ENCODE measurements around the gene TTC7B. TPM values are rescaled to one million over a fixed set of nuclear protein-coding genes. Genes with fewer than 3 reads are reported as not detected.

Gene TTC7B
- total and polyA plus RNA-seq, 9 of the 15 experiments (the other 6 are each of a cell fraction or from before 2014, with no cell fraction given): 2.2 to 77.2 (median 36.7) TPM

- Histone ChIP-seq H3K9ac (ENCODE audit: insufficient read depth in 1 of 2, low read depth in 2 of 2, low read length in 2 of 2) (peak overlapping the region in 1 of 2 experiments; percentile 58; a peak in 2 of 4 replicates), H3K4me1 (replicated peaks in 1 of 2; ENCODE audit: control insufficient read depth in 2 of 2, insufficient read depth in 2 of 2, low read length in 2 of 2) (peaks cover 12 to 18% of the 10 kb centered on the region in 2 experiments), H3K4me2 (ENCODE audit: insufficient read depth, low read length) (no peak overlapping the region), H3K27ac (ENCODE audit: extremely low read depth, low read depth, low read length) (no peak overlapping the region), H4K20me1 (replicated peaks; ENCODE audit: control insufficient read depth, insufficient read depth, low read length) (no peaks in the 10 kb centered on the region), H2AFZ (ENCODE audit: low read depth, low read length) (no peak overlapping the region), H3K9me1 (ENCODE audit: control insufficient read depth, insufficient read depth, low read length) (no peaks in the 10 kb centered on the region), H3K9me3 (replicated peaks; ENCODE audit: control insufficient read depth, insufficient read depth, low read depth, low read length) (0 out of 2 replicates have a peak, but pooled peaks cover 3% of the 10 kb centered on the region), H3K36me3 (ENCODE audit: control insufficient read depth, insufficient read depth, low read length) (no peaks in the 10 kb centered on the region), H3K27me3 (ENCODE audit: control insufficient read depth in 2 of 2, insufficient read depth in 2 of 2, low read length in 2 of 2) (no peaks in the 10 kb centered on the region), H3K4me3 (no peak overlapping the region), H3K79me2 (ENCODE audit: control insufficient read depth, insufficient read depth, low read length) (no peaks in the 10 kb centered on the region; the same call in 2 of the 3 replicates)
- in situ Hi-C loops (cut with MboI) (no loop called here), intact Hi-C loops (cut with micrococcal nuclease) (no loop called here)
- CTCF ChIA-PET (ENCODE audit: low intra/inter-chr PET ratio): no interaction called here
- FAIRE-seq (no peak), ATAC-seq (no peak), DNase-seq (ENCODE audit: extremely low read depth in 1 of 4, low spot score in 3 of 4) (no peak)
- no TSS peak for BruUV-seq (replicated peaks)
- 89% methylated on average over 3 of the region's 4 CpGs for WGBS (ENCODE audit: insufficient coverage, low coverage, missing lambda C conversion rate)
- POLR2A ChIA-PET: no interaction called here
- TF ChIP-seq GABPA (tag; conservative IDR thresholded peaks at IDR 0.05; ENCODE audit: low read depth) (no peak), HCFC1 (IDR thresholded peaks at IDR 0.05; ENCODE audit: low read depth, low read length) (no peak), CTBP1 (IDR thresholded peaks at IDR 0.05; ENCODE audit: borderline replicate concordance) (no peak), KLF1 (tag; IDR thresholded peaks at IDR 0.05) (no peak), ZBTB7A (IDR thresholded peaks at IDR 0.05; ENCODE audit: borderline replicate concordance, control insufficient read depth, low read depth, low read length) (no peak), IFI16 (CRISPR knock-in tag; IDR thresholded peaks at IDR 0.05) (no peak), NFYB (IDR thresholded peaks at IDR 0.05; ENCODE audit: extremely low read depth, insufficient read length) (no peak), ZFP1 (CRISPR knock-in tag; IDR thresholded peaks at IDR 0.05) (no peak), ZBTB5 (IDR thresholded peaks at IDR 0.05) (no peak), POLR2H (tag; IDR thresholded peaks at IDR 0.05; ENCODE audit: low read depth) (no peak)
- TF ChIP-seq, protein P1, sequence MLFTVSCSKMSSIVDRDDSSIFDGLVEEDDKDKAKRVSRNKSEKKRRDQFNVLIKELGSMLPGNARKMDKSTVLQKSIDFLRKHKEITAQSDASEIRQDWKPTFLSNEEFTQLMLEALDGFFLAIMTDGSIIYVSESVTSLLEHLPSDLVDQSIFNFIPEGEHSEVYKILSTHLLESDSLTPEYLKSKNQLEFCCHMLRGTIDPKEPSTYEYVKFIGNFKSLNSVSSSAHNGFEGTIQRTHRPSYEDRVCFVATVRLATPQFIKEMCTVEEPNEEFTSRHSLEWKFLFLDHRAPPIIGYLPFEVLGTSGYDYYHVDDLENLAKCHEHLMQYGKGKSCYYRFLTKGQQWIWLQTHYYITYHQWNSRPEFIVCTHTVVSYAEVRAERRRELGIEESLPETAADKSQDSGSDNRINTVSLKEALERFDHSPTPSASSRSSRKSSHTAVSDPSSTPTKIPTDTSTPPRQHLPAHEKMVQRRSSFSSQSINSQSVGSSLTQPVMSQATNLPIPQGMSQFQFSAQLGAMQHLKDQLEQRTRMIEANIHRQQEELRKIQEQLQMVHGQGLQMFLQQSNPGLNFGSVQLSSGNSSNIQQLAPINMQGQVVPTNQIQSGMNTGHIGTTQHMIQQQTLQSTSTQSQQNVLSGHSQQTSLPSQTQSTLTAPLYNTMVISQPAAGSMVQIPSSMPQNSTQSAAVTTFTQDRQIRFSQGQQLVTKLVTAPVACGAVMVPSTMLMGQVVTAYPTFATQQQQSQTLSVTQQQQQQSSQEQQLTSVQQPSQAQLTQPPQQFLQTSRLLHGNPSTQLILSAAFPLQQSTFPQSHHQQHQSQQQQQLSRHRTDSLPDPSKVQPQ (CRISPR knock-in tag; IDR thresholded peaks at IDR 0.05; ENCODE audit: borderline replicate concordance): no peak
Measured at GRCh38 chr14:90829677-90830076, 13.4 kb upstream of the TTC7B start.

Data from K562 (cell line).